Osteoblast (primary cell): ENCODE measurements around the gene SLC25A51. TPM values are rescaled to one million over a fixed set of nuclear protein-coding genes. Genes with fewer than 3 reads are reported as not detected.
"Not testable (repeated sequence)": the region's sequence is repeated elsewhere in the genome, so short reads cannot be mapped to it uniquely, and the experiment has no call there.

Experiments used
- DNase-seq: peaks from one replicate; pipeline ENCODE4 v3.0.0; 2011; ENCODE audit warnings: low spot score, mixed read lengths; ENCODE audit not compliant: insufficient read length; ENCODE audit errors: missing footprints
- H2AFZ ChIP-seq: 2 replicates; pipeline ENCODE4 v1.6.0; 2011; ENCODE audit warnings: mild to moderate bottlenecking, low read length
- H3K27ac ChIP-seq: 2 replicates; pipeline ENCODE4 v1.5.1; 2011; ENCODE audit warnings: mild to moderate bottlenecking, low read depth, low read length, moderate library complexity
- H3K27me3 ChIP-seq: 2 replicates; pipeline ENCODE4 v1.6.0; 2012; ENCODE audit warnings: mild to moderate bottlenecking, control low read depth, inconsistent platforms, low read length, moderate library complexity; ENCODE audit not compliant: insufficient read depth
- H3K36me3 ChIP-seq: 2 replicates; pipeline ENCODE4 v1.5.1; 2011; ENCODE audit warnings: mild to moderate bottlenecking, low read length, control low read depth, moderate library complexity; ENCODE audit not compliant: insufficient read depth
- H3K4me1 ChIP-seq: 2 replicates; pipeline ENCODE4 v1.5.1; 2011; ENCODE audit warnings: mild to moderate bottlenecking, low read length, control low read depth, moderate library complexity; ENCODE audit not compliant: insufficient read depth
- H3K4me2 ChIP-seq: 2 replicates; pipeline ENCODE4 v1.6.0; 2011; ENCODE audit warnings: mild to moderate bottlenecking, low read length; ENCODE audit not compliant: insufficient read depth
- H3K4me3 ChIP-seq: fragments of 200-600 bp; sonication (generic); 3 replicates; pipeline ENCODE4 v1.5.1; 2012; ENCODE audit warnings: mild to moderate bottlenecking, low read length, inconsistent platforms; ENCODE audit not compliant: insufficient read depth
- H3K79me2 ChIP-seq: 2 replicates; pipeline ENCODE4 v1.6.0; 2012; ENCODE audit warnings: mild to moderate bottlenecking, low read length, control low read depth, inconsistent platforms; ENCODE audit not compliant: insufficient read depth
- H3K9me3 ChIP-seq: 2 replicates; pipeline ENCODE4 v1.5.1; 2011; ENCODE audit warnings: low read depth, low read length, control low read depth
- H4K20me1 ChIP-seq: 2 replicates; pipeline ENCODE4 v1.6.0; 2012; ENCODE audit warnings: mild to moderate bottlenecking, low read length, control low read depth; ENCODE audit not compliant: insufficient read depth
- total RNA-seq: library from RNA; depleted of rRNA; stranded (reverse); fragments of >200 nt; gene quantifications from 2 replicates; pipeline ENCODE4 v1.2.3, GENCODE V29; 2012
- TF ChIP-seq, protein P1 (sequence below): IDR thresholded peaks from 2 replicates; pipeline ENCODE4 v1.5.1; 2011; ENCODE audit warnings: mild to moderate bottlenecking, low read depth, low read length, moderate library complexity; ENCODE audit errors: extremely low read depth

The SLC25A51 gene
- total RNA-seq, 1 donor: 119 TPM

DNA sequence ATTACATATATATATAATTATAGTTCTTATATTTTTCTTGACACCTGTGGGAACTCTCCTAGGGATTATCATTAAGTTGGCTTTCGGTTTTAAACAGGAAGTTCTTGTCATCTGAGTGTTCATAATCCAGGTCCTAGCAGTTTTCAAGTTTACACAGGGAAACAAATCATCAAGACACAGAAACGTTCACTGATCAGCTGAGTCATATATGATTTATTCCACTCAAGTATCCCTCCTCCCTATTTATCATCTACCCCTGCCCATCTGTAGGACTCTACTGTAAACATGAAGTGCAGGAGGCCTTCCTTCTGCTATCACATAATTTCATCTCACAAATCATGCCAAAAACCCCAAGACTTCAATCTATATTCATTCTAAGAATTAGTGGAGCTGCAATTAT is 6.3 kb downstream of the SLC25A51 start:
- Histone ChIP-seq H3K4me3 (no peak overlapping the region), H3K9me3 (no peaks in the 10 kb centered on the region), H3K4me2 (no peak overlapping the region), H3K27ac (no peak overlapping the region), H4K20me1 (peaks cover 9% of the 10 kb centered on the region), H2AFZ (no peak overlapping the region), H3K27me3 (no peaks in the 10 kb centered on the region), H3K36me3 (peaks cover 38% of the 10 kb centered on the region), H3K4me1 (peaks cover 15% of the 10 kb centered on the region), H3K79me2 (peaks cover 43% of the 10 kb centered on the region)
- TF ChIP-seq, protein P1, sequence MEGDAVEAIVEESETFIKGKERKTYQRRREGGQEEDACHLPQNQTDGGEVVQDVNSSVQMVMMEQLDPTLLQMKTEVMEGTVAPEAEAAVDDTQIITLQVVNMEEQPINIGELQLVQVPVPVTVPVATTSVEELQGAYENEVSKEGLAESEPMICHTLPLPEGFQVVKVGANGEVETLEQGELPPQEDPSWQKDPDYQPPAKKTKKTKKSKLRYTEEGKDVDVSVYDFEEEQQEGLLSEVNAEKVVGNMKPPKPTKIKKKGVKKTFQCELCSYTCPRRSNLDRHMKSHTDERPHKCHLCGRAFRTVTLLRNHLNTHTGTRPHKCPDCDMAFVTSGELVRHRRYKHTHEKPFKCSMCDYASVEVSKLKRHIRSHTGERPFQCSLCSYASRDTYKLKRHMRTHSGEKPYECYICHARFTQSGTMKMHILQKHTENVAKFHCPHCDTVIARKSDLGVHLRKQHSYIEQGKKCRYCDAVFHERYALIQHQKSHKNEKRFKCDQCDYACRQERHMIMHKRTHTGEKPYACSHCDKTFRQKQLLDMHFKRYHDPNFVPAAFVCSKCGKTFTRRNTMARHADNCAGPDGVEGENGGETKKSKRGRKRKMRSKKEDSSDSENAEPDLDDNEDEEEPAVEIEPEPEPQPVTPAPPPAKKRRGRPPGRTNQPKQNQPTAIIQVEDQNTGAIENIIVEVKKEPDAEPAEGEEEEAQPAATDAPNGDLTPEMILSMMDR: no peak
- no peak for DNase-seq

- Histone ChIP-seq H2AFZ (no peak overlapping the region), H3K36me3 (peaks cover 45% of the 10 kb centered on the region), H3K4me2 (no peak overlapping the region), H3K79me2 (peaks cover 26% of the 10 kb centered on the region), H3K4me3 (no peak overlapping the region), H4K20me1 (peaks cover 7% of the 10 kb centered on the region), H3K27ac (no peak overlapping the region), H3K4me1 (no peaks in the 10 kb centered on the region), H3K27me3 (no peaks in the 10 kb centered on the region), H3K9me3 (no peaks in the 10 kb centered on the region)
- TF ChIP-seq, protein P1: no peak
- DNase-seq: no peak
Observed at GRCh38 chr9:37892063-37892462, 11.9 kb downstream of the SLC25A51 start.

DNA sequence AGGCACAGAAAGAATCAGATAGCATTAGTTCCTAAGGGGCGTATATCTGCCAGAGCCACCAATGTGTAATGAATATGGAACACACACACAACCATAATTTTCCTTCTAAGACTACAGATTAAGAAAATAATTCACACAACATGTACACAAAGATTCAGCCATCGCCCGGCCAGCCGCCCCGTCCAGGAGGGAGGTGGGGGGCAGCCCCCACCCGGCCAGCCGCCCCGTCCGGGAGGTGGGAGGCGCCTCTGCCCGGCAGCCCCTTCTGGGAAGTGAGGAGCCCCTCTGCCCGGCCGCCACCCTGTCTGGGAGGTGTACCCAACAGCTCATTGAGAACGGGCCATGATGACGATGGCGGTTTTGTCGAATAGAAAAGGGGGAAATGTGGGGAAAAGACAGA is 12.9 kb downstream of the SLC25A51 start:
- H3K4me1 ChIP-seq, H3K27ac ChIP-seq, H3K9me3 ChIP-seq, H2AFZ ChIP-seq, H3K4me2 ChIP-seq, H3K27me3 ChIP-seq, H3K4me3 ChIP-seq, DNase-seq, H4K20me1 ChIP-seq: not testable (repeated sequence)
- peaks cover 22% of the 10 kb centered on the region for H3K79me2 ChIP-seq
- peaks cover 35% of the 10 kb centered on the region for H3K36me3 ChIP-seq

DNA sequence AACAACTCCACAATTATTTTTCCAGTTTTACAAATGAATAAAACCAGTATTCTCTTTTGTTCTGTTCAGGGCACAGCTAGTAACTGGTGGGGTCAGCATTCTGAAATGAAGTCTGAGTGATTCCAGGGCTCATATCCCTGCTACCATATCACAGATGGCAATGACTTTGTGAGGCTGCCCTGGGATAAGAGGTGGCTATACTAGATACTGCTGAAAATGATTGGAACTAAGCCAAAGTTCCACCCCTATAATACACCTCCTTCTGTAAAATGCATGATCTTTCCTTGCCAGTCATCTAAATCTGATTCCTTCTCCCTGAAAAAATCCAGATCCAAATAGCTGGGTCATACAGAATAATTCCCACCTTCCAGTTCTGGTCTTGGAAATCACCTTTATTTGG is 14.4 kb downstream of the SLC25A51 start:
- no peaks in the 10 kb centered on the region for H3K27me3 ChIP-seq
- H4K20me1 ChIP-seq: peaks cover 7% of the 10 kb centered on the region
- TF ChIP-seq, protein P1: no peak
- no peaks in the 10 kb centered on the region for H3K4me1 ChIP-seq
- H3K36me3 ChIP-seq: peaks cover 22% of the 10 kb centered on the region
- peaks cover 19% of the 10 kb centered on the region for H3K79me2 ChIP-seq
- no peak overlapping the region for H3K4me2 ChIP-seq
- no peak overlapping the region for H2AFZ ChIP-seq
- no peak for DNase-seq
- H3K27ac ChIP-seq: no peak overlapping the region
- H3K9me3 ChIP-seq: no peaks in the 10 kb centered on the region
- no peak overlapping the region for H3K4me3 ChIP-seq

GRCh38 chr9:37887977-37888583 is 15.8 kb downstream of the SLC25A51 start:
- not testable (repeated sequence) for H4K20me1 ChIP-seq, H3K4me1 ChIP-seq, H2AFZ ChIP-seq, H3K27me3 ChIP-seq, DNase-seq, H3K4me3 ChIP-seq, H3K4me2 ChIP-seq, H3K9me3 ChIP-seq, H3K27ac ChIP-seq
- H3K36me3 ChIP-seq: peaks cover 12% of the 10 kb centered on the region
- peaks cover 16% of the 10 kb centered on the region for H3K79me2 ChIP-seq
